Measurements from ENCODE around the gene ANKS1B.
"Not testable (repeated sequence)": the region's sequence is repeated elsewhere in the genome, so short reads cannot be mapped to it uniquely, and the experiment has no call there.

The ANKS1B gene

DNA sequence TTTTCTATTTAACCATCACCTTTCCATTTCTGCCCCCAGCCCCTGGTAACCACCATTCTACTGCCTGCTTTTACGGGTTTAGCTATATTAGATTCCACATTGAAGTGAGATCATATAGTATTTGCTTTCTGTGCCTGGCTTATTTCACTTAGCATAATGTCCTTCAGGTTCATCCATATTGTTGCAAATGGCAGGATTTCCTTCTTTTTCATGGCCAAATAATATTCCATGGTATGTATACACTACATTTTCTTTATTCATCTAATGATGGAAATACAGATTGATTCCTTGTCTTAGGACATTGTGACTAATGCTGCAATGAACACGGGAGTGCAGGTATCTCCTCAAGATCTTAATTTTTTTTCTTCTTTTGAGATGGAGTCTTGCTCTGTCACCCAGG is 1137.5 kb downstream of the ANKS1B start:
- Histone ChIP-seq H3K27ac (no peak overlapping the region), H3K4me3 (ENCODE audit: low read depth, low read length) (no peak overlapping the region), H3K27me3 (replicated peaks) (no peaks in the 10 kb centered on the region), H3K36me3 (replicated peaks) (no peaks in the 10 kb centered on the region)
- no peak for DNase-seq
- in situ Hi-C loops (cut with HindIII; ENCODE audit: low pct_ligation_motif_present, low sequenced_read_pairs): no loop called here
- TF ChIP-seq, protein P1, sequence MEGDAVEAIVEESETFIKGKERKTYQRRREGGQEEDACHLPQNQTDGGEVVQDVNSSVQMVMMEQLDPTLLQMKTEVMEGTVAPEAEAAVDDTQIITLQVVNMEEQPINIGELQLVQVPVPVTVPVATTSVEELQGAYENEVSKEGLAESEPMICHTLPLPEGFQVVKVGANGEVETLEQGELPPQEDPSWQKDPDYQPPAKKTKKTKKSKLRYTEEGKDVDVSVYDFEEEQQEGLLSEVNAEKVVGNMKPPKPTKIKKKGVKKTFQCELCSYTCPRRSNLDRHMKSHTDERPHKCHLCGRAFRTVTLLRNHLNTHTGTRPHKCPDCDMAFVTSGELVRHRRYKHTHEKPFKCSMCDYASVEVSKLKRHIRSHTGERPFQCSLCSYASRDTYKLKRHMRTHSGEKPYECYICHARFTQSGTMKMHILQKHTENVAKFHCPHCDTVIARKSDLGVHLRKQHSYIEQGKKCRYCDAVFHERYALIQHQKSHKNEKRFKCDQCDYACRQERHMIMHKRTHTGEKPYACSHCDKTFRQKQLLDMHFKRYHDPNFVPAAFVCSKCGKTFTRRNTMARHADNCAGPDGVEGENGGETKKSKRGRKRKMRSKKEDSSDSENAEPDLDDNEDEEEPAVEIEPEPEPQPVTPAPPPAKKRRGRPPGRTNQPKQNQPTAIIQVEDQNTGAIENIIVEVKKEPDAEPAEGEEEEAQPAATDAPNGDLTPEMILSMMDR (IDR thresholded peaks at IDR 0.05; ENCODE audit: low read depth, low read length, missing control alignments): no peak

DNA sequence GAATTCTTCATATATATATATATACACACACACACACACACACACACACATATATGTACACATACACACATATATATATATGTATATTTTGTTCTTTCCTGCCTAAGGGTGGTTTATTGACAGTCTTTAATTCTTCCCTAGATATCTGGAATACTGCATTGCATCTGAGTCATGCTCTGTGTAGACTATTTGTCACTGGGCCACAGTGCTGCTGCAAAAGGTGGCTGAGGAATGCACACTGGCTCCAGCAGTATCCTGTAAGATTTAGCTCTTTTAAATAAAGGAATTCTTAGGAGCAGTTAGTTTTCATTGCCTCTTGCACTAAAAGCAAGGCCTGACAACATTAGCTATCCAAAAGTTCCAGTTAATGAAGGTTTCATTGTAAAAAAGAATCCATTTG is 1138.8 kb downstream of the ANKS1B start:
- H3K36me3 ChIP-seq (replicated peaks): no peaks in the 10 kb centered on the region
- H3K27ac ChIP-seq: no peak overlapping the region
- no peaks in the 10 kb centered on the region for H3K27me3 ChIP-seq (replicated peaks)
- TF ChIP-seq, protein P1 (IDR thresholded peaks at IDR 0.05; ENCODE audit: low read depth, low read length, missing control alignments): no peak
- in situ Hi-C loops (cut with HindIII; ENCODE audit: low pct_ligation_motif_present, low sequenced_read_pairs): no loop called here
- no peak overlapping the region for H3K4me3 ChIP-seq (ENCODE audit: low read depth, low read length)
- no peak for DNase-seq

DNA sequence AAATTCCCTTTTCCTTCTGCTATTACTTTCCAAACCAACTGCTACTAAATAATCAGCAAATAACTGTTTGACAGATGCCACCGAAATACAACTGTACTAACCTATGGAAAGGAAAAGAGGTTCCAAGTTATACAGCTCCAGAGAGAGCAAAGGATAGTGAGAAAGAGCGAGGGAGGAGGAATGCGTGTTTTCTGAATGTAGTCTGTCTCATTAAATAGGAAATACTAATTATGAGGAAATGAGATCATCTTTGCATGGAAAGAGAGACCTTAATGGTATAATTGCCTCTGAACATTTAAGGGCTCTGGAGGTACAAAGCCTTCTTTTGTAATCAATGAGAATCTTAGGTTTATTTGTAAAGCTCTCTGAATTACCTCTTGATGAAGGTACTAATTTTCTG is 1144.4 kb downstream of the ANKS1B start:
- Histone ChIP-seq H3K27ac (no peak overlapping the region), H3K27me3 (replicated peaks) (no peaks in the 10 kb centered on the region), H3K36me3 (replicated peaks) (no peaks in the 10 kb centered on the region), H3K4me3 (ENCODE audit: low read depth, low read length) (no peak overlapping the region)
- TF ChIP-seq, protein P1 (IDR thresholded peaks at IDR 0.05; ENCODE audit: low read depth, low read length, missing control alignments): no peak
- in situ Hi-C loops (cut with HindIII; ENCODE audit: low pct_ligation_motif_present, low sequenced_read_pairs): no loop called here
- DNase-seq: no peak

DNA sequence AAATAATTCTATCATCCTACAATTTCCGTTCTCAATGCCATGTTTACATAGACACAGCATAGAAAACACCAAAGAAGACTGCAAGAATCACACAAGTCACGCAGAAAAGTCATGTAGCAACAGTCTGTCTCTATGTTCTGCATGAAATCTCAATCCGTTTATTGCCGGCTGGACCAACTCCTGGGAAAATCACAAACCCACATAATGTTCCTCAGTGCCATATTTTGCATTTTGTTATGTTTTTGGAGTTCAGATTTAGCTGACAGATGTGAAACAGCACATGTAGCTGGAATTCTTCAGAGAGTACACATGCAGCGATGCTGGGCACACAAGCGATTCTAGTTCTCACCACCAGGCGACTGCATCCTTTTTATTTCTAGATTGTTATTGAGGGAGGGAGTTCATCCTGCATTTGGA is 1146.5 kb downstream of the ANKS1B start:
- no peak overlapping the region for H3K27ac ChIP-seq
- TF ChIP-seq, protein P1 (IDR thresholded peaks at IDR 0.05; ENCODE audit: low read depth, low read length, missing control alignments): peak; percentile 67
- peak; percentile 32 for DNase-seq
- no peaks in the 10 kb centered on the region for H3K36me3 ChIP-seq (replicated peaks)
- H3K27me3 ChIP-seq (replicated peaks): no peaks in the 10 kb centered on the region
- H3K4me3 ChIP-seq (ENCODE audit: low read depth, low read length): no peak overlapping the region
- in situ Hi-C loops (cut with HindIII; ENCODE audit: low pct_ligation_motif_present, low sequenced_read_pairs): no loop called here

DNA sequence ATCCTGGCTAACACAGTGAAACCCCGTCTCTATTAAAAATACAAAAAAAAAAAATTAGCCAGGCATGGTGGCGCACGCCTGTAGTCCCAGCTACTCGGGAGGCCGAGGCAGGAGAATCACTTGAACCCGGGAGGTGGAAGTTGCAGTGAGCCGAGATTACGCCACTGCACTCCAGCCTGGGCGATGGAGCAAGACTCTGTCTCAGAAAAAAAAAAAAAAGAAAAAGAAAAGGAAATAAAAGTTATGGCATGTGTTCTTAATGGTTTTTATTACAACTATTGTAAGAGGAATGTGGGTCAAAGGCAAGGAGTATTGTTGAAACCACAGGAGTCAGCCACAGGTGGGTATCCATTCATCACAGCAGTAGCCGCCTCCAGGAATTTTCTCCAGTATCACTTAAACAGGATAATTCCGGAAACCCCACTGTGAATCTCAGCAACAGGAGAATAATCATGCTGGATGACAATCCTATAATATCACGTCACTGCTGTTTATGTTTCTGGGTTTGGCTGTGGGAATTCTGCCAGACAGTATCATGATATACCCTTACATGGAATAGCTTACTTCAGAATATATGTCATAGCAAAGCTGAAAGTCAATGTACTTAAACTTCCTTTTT is 1147.5 kb downstream of the ANKS1B start:
- in situ Hi-C loops (cut with HindIII; ENCODE audit: low pct_ligation_motif_present, low sequenced_read_pairs); H3K27ac ChIP-seq; H3K4me3 ChIP-seq (ENCODE audit: low read depth, low read length); H3K27me3 ChIP-seq (replicated peaks); H3K36me3 ChIP-seq (replicated peaks): not testable (repeated sequence)
- peak; percentile 83 for DNase-seq

DNA sequence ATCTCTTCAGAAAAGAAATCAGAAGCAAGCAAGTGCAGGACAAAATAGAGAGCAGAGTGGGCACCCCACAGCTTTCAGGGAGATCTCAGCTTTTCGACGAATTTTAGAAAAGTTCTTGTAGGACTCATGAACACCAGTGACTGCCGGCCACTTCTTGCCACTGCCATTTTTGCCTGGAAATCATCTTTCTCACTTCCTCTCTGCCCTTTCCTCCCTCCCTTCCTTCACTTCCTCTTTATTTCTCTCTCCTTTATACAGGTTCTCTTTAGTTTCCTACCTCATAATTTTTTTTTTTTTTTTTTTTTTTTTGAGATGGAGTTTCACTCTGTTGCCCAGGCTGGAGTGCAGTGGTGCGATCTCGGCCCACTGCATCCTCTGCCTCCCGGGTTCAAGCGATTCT is 1154.1 kb downstream of the ANKS1B start:
- no peaks in the 10 kb centered on the region for H3K27me3 ChIP-seq (replicated peaks)
- in situ Hi-C loops (cut with HindIII; ENCODE audit: low pct_ligation_motif_present, low sequenced_read_pairs): no loop called here
- no peak overlapping the region for H3K27ac ChIP-seq
- no peak overlapping the region for H3K4me3 ChIP-seq (ENCODE audit: low read depth, low read length)
- H3K36me3 ChIP-seq (replicated peaks): no peaks in the 10 kb centered on the region
- TF ChIP-seq, protein P1 (IDR thresholded peaks at IDR 0.05; ENCODE audit: low read depth, low read length, missing control alignments): no peak
- DNase-seq: no peak

Measured in brain microvascular endothelial cell (primary cell).